ENCODE results near the gene PHTF1.

DNA sequence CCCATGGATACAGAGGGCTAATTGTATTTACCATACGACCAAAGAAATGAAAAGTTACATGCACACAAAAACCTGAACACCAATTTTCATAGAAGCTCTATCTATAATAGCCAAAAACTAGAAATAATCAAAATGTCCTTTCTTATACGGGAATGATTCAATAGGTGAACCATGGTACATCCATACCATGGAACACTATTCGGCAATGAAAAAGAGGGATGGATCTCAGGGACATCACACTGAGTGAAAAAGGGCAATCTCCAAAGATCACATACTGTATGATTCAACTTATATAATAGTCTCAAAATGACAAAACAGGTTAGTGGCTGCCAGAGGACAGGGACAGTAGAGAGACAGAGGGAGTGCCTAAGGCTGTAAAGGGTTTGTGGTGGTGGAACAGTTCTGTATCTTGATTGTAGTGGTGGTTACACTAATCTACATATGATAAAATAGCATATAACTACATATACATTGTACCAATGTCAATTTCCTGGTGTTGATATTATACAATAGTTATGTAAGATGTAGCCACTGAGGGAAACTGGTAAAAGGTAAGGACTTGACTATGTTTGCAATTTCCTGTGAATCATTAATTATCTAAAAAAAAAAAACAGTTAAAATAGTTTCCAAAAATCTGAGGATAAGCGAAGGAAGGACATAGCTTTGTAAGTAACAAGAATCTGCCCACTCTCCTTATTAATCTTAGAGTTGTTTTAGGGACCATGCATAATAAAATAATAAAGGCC is 49.3 kb upstream of the PHTF1 start:
- TF ChIP-seq POLR2AphosphoS5 (IDR thresholded peaks at IDR 0.05) (no peak), CTCF (IDR thresholded peaks at IDR 0.05) (no peak), EP300 (IDR thresholded peaks at IDR 0.05) (no peak), POLR2A (IDR thresholded peaks at IDR 0.05) (no peak)

Data from stomach (tissue), 4 donors.